ES-I3 (cell line): Measurements from ENCODE around the gene TMEM183A.

Experiments
- H3K36me3 ChIP-seq: 2 replicates; pipeline ENCODE4 v1.6.1; 2013; ENCODE audit warnings: mild to moderate bottlenecking, low read length, control low read depth, moderate library complexity; ENCODE audit not compliant: insufficient read depth
- H3K4me1 ChIP-seq: 2 replicates; pipeline ENCODE4 v1.6.1; 2013; ENCODE audit warnings: mild to moderate bottlenecking, control low read depth, low read length; ENCODE audit not compliant: insufficient read depth
- H3K9ac ChIP-seq: 2 replicates; pipeline ENCODE4 v1.6.1; 2013; ENCODE audit warnings: low read depth, mild to moderate bottlenecking, low read length, moderate library complexity
- H3K9me3 ChIP-seq: 2 replicates; pipeline ENCODE4 v1.6.1; 2013; ENCODE audit warnings: mild to moderate bottlenecking, low read length, moderate library complexity; ENCODE audit not compliant: control insufficient read depth, insufficient read depth

Gene TMEM183A

GRCh38 chr1:203073469-203073868 lies 66.3 kb downstream of the TMEM183A start:
- Histone ChIP-seq H3K4me1 (no peaks in the 10 kb centered on the region), H3K36me3 (no peaks in the 10 kb centered on the region), H3K9ac (no peak overlapping the region), H3K9me3 (no peaks in the 10 kb centered on the region)
